ENCODE results near the gene LIMA1. TPM values are rescaled to one million over a fixed set of nuclear protein-coding genes. Genes with fewer than 3 reads are reported as not detected.

Gene LIMA1
- total and polyA plus RNA-seq, 9 of the 15 experiments (the other 6 are each of a cell fraction or from before 2014, with no cell fraction given), result 20.2 to 37.8 (median 27.3) TPM

GRCh38 chr12:50222275-50222783 lies 61.0 kb downstream of the LIMA1 start (continued):
- TF ChIP-seq AFF1 (IDR thresholded peaks at IDR 0.05; ENCODE audit: low read depth in 1 of 2, partially characterized antibody in 2 of 2), result no peak
- no peak for TF ChIP-seq ZNF586 (CRISPR knock-in tag; conservative IDR thresholded peaks at IDR 0.05)
- no peak for TF ChIP-seq HDAC8 (tag; IDR thresholded peaks at IDR 0.05)
- TF ChIP-seq, protein P1, sequence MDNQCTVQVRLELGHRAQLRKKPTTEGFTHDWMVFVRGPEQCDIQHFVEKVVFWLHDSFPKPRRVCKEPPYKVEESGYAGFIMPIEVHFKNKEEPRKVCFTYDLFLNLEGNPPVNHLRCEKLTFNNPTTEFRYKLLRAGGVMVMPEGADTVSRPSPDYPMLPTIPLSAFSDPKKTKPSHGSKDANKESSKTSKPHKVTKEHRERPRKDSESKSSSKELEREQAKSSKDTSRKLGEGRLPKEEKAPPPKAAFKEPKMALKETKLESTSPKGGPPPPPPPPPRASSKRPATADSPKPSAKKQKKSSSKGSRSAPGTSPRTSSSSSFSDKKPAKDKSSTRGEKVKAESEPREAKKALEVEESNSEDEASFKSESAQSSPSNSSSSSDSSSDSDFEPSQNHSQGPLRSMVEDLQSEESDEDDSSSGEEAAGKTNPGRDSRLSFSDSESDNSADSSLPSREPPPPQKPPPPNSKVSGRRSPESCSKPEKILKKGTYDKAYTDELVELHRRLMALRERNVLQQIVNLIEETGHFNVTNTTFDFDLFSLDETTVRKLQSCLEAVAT (IDR thresholded peaks at IDR 0.05), result no peak
- no peak for TF ChIP-seq ZZZ3 (IDR thresholded peaks at IDR 0.05)
- no peak for TF ChIP-seq HNRNPK (IDR thresholded peaks at IDR 0.05; ENCODE audit: low read depth, low read length, poor library complexity, severe bottlenecking)
- no peak for TF ChIP-seq CBX8 (IDR thresholded peaks at IDR 0.05; ENCODE audit: borderline replicate concordance, extremely low read depth, low read depth, low read length, poor library complexity, severe bottlenecking)
- no peak for TF ChIP-seq DDX20 (tag; IDR thresholded peaks at IDR 0.05; ENCODE audit: low read depth)
- TF ChIP-seq ZNF639 (CRISPR knock-in tag; conservative IDR thresholded peaks at IDR 0.05 in 1 of 2, IDR thresholded peaks at IDR 0.05 in 1 of 2), result 0 out of 4 replicates have a peak, but pooled peaks of 1 of the 2 experiments have one; percentile 21
- no peak for TF ChIP-seq GTF2E2 (tag; IDR thresholded peaks at IDR 0.05)
- no peak for TF ChIP-seq DNMT1 (IDR thresholded peaks at IDR 0.05)
- TF ChIP-seq TRIM24 (IDR thresholded peaks at IDR 0.05), result no peak
- TF ChIP-seq, protein P2, sequence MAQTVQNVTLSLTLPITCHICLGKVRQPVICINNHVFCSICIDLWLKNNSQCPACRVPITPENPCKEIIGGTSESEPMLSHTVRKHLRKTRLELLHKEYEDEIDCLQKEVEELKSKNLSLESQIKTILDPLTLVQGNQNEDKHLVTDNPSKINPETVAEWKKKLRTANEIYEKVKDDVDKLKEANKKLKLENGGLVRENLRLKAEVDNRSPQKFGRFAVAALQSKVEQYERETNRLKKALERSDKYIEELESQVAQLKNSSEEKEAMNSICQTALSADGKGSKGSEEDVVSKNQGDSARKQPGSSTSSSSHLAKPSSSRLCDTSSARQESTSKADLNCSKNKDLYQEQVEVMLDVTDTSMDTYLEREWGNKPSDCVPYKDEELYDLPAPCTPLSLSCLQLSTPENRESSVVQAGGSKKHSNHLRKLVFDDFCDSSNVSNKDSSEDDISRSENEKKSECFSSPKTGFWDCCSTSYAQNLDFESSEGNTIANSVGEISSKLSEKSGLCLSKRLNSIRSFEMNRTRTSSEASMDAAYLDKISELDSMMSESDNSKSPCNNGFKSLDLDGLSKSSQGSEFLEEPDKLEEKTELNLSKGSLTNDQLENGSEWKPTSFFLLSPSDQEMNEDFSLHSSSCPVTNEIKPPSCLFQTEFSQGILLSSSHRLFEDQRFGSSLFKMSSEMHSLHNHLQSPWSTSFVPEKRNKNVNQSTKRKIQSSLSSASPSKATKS (CRISPR knock-in tag; IDR thresholded peaks at IDR 0.05), result no peak
- TF ChIP-seq ATF7 (IDR thresholded peaks at IDR 0.05), result no peak
- no peak for TF ChIP-seq GATAD2B (IDR thresholded peaks at IDR 0.05; ENCODE audit: borderline replicate concordance)
- 0 out of 2 replicates have a peak, but pooled peaks have one; percentile 29 for TF ChIP-seq NBN (IDR thresholded peaks at IDR 0.05; ENCODE audit: low read depth)
- TF ChIP-seq HDAC1 (IDR thresholded peaks at IDR 0.05), result peak in 1 of 2 experiments; percentile 80; a peak in 2 of 4 replicates
- no peak for TF ChIP-seq ZNF143 (CRISPR knock-in tag; IDR thresholded peaks at IDR 0.05)
- TF ChIP-seq C11orf30 (IDR thresholded peaks at IDR 0.05; ENCODE audit: low read depth), result no peak
